ENCODE results near the gene BCL3.
A peak's percentile ranks its signal among the peaks of the same experiment; 100 is the strongest.

The BCL3 gene

GRCh38 chr19:44795398-44795987, 47.0 kb downstream of the BCL3 start:
- Histone ChIP-seq H3K36me3 (ENCODE audit: insufficient read depth) (no peaks in the 10 kb centered on the region), H3K4me3 (IDR thresholded peaks at IDR 0.05; ENCODE audit: insufficient read depth, low read depth, low read length) (no peak overlapping the region), H3K4me2 (no peak overlapping the region), H3K27ac (no peak overlapping the region), H3K9ac (no peak overlapping the region), H2AFZ (ENCODE audit: low read depth) (no peak overlapping the region), H3K79me2 (ENCODE audit: insufficient read depth, low read depth) (no peaks in the 10 kb centered on the region), H3K27me3 (ENCODE audit: insufficient read depth, low read depth) (no peaks in the 10 kb centered on the region), H3K4me1 (ENCODE audit: low read depth, poor library complexity, severe bottlenecking) (peaks cover 10% of the 10 kb centered on the region), H4K20me1 (ENCODE audit: insufficient read depth) (no peaks in the 10 kb centered on the region)
- TF ChIP-seq CTCF (conservative IDR thresholded peaks at IDR 0.05; ENCODE audit: low read depth, low read length), result no peak

GRCh38 chr19:44796701-44797115, 48.2 kb downstream of the BCL3 start:
- Histone ChIP-seq H3K27me3 (ENCODE audit: insufficient read depth, low read depth) (no peaks in the 10 kb centered on the region), H3K79me2 (ENCODE audit: insufficient read depth, low read depth) (no peaks in the 10 kb centered on the region), H4K20me1 (ENCODE audit: insufficient read depth) (no peaks in the 10 kb centered on the region), H3K9ac (no peak overlapping the region), H3K36me3 (ENCODE audit: insufficient read depth) (no peaks in the 10 kb centered on the region), H3K4me1 (ENCODE audit: low read depth, poor library complexity, severe bottlenecking) (peaks cover 12% of the 10 kb centered on the region), H3K4me3 (IDR thresholded peaks at IDR 0.05; ENCODE audit: insufficient read depth, low read depth, low read length) (no peak overlapping the region), H2AFZ (ENCODE audit: low read depth) (no peak overlapping the region), H3K27ac (no peak overlapping the region), H3K4me2 (no peak overlapping the region)
- no peak for TF ChIP-seq CTCF (conservative IDR thresholded peaks at IDR 0.05; ENCODE audit: low read depth, low read length)

GRCh38 chr19:44799627-44800346, 51.3 kb downstream of the BCL3 start:
- no peaks in the 10 kb centered on the region for H3K36me3 ChIP-seq (ENCODE audit: insufficient read depth)
- no peak overlapping the region for H3K9ac ChIP-seq
- TF ChIP-seq CTCF (conservative IDR thresholded peaks at IDR 0.05; ENCODE audit: low read depth, low read length), result no peak
- no peaks in the 10 kb centered on the region for H4K20me1 ChIP-seq (ENCODE audit: insufficient read depth)
- H3K4me3 ChIP-seq (IDR thresholded peaks at IDR 0.05; ENCODE audit: insufficient read depth, low read depth, low read length), result no peak overlapping the region
- H3K4me1 ChIP-seq (ENCODE audit: low read depth, poor library complexity, severe bottlenecking), result peaks cover 28% of the 10 kb centered on the region
- H3K27me3 ChIP-seq (ENCODE audit: insufficient read depth, low read depth), result peaks cover 27% of the 10 kb centered on the region
- H2AFZ ChIP-seq (ENCODE audit: low read depth), result peak overlapping the region; percentile 29; the same call in 1 of the 2 replicates
- H3K4me2 ChIP-seq, result peak overlapping the region; percentile 66
- no peak overlapping the region for H3K27ac ChIP-seq
- H3K79me2 ChIP-seq (ENCODE audit: insufficient read depth, low read depth), result no peaks in the 10 kb centered on the region

GRCh38 chr19:44800461-44800860, 52.0 kb downstream of the BCL3 start:
- H3K4me1 ChIP-seq (ENCODE audit: low read depth, poor library complexity, severe bottlenecking), result peaks cover 28% of the 10 kb centered on the region
- H3K27me3 ChIP-seq (ENCODE audit: insufficient read depth, low read depth), result peaks cover 34% of the 10 kb centered on the region
- H3K4me3 ChIP-seq (IDR thresholded peaks at IDR 0.05; ENCODE audit: insufficient read depth, low read depth, low read length), result no peak overlapping the region
- H2AFZ ChIP-seq (ENCODE audit: low read depth), result peak overlapping the region; percentile 29; the same call in 1 of the 2 replicates
- no peak overlapping the region for H3K9ac ChIP-seq
- no peaks in the 10 kb centered on the region for H4K20me1 ChIP-seq (ENCODE audit: insufficient read depth)
- peak overlapping the region; percentile 66 for H3K4me2 ChIP-seq
- H3K36me3 ChIP-seq (ENCODE audit: insufficient read depth), result no peaks in the 10 kb centered on the region
- no peak overlapping the region for H3K27ac ChIP-seq
- H3K79me2 ChIP-seq (ENCODE audit: insufficient read depth, low read depth), result no peaks in the 10 kb centered on the region
- peak; percentile 86 for TF ChIP-seq CTCF (conservative IDR thresholded peaks at IDR 0.05; ENCODE audit: low read depth, low read length)
